ENCODE data around the gene NADK2. TPM values are rescaled to one million over a fixed set of nuclear protein-coding genes. Genes with fewer than 3 reads are reported as not detected.

Gene NADK2
- total and polyA plus RNA-seq, 4 donors: 73.6 to 178 (median 88.0) TPM

DNA sequence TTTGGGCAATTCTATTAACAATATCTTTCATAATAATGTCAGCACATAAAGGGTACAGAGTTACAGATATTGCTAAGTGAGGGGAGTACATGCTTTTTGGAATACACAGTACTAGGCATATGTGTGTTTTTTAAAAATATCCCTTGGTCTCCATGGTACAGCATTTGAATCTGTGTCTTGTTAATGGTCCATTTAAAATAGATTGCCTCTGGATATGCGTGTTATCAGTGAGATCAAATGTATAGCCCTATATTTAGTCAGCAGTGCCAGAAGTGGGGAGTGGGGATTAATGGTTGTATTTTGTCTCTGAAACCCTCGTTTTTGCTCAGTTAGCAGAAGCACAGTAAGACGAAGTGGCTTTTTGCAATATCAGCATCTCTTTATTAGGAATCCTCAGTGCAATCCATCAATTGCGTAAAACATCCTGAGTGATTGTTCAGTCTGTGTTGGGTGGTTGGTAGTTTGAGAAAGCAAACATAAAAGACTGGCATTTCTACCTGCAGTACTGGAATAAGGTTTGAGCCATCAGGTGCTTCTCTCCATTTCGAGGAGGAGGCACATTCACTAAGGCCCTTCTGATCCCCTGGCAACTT, 70.8 kb downstream of the NADK2 start:
- DNase-seq (ENCODE audit: low spot score): no peak
- Histone ChIP-seq H3K4me1 (ENCODE audit: control insufficient read depth in 4 of 4, insufficient read depth in 4 of 4, low read length in 3 of 4) (peaks cover 3 to 36% (median 22%) of the 10 kb centered on the region in 4 donors), H3K4me3 (ENCODE audit: low read depth in 1 of 3, low read length in 3 of 3) (no peak overlapping the region), H3K9ac (ENCODE audit: low read depth in 1 of 2, low read length in 2 of 2) (no peak overlapping the region), H3K27ac (ENCODE audit: low read depth in 1 of 2, low read length in 2 of 2) (no peak overlapping the region), H3K9me3 (ENCODE audit: control insufficient read depth in 4 of 4, low read length in 3 of 4) (no peaks in the 10 kb centered on the region), H3K27me3 (ENCODE audit: control insufficient read depth in 4 of 4, insufficient read depth in 4 of 4, low read length in 3 of 4) (no peaks in the 10 kb centered on the region), H3K36me3 (ENCODE audit: control insufficient read depth in 4 of 4, insufficient read depth in 3 of 4, low read depth in 1 of 4, low read length in 3 of 4) (peaks cover 4 to 33% (median 29%) of the 10 kb centered on the region in 4 donors)
- TF ChIP-seq RXRA (IDR thresholded peaks at IDR 0.05) (no peak), ATF3 (IDR thresholded peaks at IDR 0.05) (peak; percentile 19), RAD21 (IDR thresholded peaks at IDR 0.05) (peak in 1 of 2 donors; percentile 32)
- TF ChIP-seq, protein P1, sequence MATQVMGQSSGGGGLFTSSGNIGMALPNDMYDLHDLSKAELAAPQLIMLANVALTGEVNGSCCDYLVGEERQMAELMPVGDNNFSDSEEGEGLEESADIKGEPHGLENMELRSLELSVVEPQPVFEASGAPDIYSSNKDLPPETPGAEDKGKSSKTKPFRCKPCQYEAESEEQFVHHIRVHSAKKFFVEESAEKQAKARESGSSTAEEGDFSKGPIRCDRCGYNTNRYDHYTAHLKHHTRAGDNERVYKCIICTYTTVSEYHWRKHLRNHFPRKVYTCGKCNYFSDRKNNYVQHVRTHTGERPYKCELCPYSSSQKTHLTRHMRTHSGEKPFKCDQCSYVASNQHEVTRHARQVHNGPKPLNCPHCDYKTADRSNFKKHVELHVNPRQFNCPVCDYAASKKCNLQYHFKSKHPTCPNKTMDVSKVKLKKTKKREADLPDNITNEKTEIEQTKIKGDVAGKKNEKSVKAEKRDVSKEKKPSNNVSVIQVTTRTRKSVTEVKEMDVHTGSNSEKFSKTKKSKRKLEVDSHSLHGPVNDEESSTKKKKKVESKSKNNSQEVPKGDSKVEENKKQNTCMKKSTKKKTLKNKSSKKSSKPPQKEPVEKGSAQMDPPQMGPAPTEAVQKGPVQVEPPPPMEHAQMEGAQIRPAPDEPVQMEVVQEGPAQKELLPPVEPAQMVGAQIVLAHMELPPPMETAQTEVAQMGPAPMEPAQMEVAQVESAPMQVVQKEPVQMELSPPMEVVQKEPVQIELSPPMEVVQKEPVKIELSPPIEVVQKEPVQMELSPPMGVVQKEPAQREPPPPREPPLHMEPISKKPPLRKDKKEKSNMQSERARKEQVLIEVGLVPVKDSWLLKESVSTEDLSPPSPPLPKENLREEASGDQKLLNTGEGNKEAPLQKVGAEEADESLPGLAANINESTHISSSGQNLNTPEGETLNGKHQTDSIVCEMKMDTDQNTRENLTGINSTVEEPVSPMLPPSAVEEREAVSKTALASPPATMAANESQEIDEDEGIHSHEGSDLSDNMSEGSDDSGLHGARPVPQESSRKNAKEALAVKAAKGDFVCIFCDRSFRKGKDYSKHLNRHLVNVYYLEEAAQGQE (IDR thresholded peaks at IDR 0.05): no peak
- WGBS: 53% methylated on average over 5 of the region's 5 CpGs

DNA sequence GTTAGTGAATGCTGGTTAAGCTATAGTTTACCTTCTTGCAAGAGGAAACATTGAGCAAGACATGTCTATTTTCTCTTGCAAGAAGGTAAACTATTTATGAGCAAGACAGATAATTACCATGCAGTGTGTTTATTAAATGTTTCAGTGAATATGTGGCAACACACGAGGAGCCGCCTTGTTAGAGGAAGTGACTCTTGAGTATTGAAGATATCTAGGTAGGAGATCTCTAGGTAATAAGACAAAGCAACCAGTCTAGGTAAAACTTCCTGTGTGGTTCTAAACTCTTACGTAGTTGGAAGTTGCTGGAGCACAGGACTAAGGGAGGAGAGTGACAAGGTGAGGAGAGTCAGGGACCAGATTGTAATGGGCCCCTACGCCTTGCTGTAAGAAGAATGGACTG, 73.0 kb downstream of the NADK2 start:
- no peak for TF ChIP-seq HNF4A (conservative IDR thresholded peaks at IDR 0.05)

GRCh38 chr5:36164461-36164860, 77.3 kb downstream of the NADK2 start:
- H3K4me3 ChIP-seq (ENCODE audit: low read depth in 1 of 3, low read length in 3 of 3): no peak overlapping the region
- WGBS: 96% methylated on average over 4 of the region's 4 CpGs
- H3K9ac ChIP-seq (ENCODE audit: low read depth in 1 of 2, low read length in 2 of 2): no peak overlapping the region
- no peaks in the 10 kb centered on the region for H3K9me3 ChIP-seq (ENCODE audit: control insufficient read depth in 4 of 4, low read length in 3 of 4)
- peaks cover 0 to 20% (median 13%) of the 10 kb centered on the region in 4 donors for H3K4me1 ChIP-seq (ENCODE audit: control insufficient read depth in 4 of 4, insufficient read depth in 4 of 4, low read length in 3 of 4)
- no peak overlapping the region for H3K27ac ChIP-seq (ENCODE audit: low read depth in 1 of 2, low read length in 2 of 2)
- H3K27me3 ChIP-seq (ENCODE audit: control insufficient read depth in 4 of 4, insufficient read depth in 4 of 4, low read length in 3 of 4): no peaks in the 10 kb centered on the region
- peaks cover 3 to 40% (median 29%) of the 10 kb centered on the region in 4 donors for H3K36me3 ChIP-seq (ENCODE audit: control insufficient read depth in 4 of 4, insufficient read depth in 3 of 4, low read depth in 1 of 4, low read length in 3 of 4)
- DNase-seq (ENCODE audit: low spot score): no peak
- no peak for TF ChIP-seq TAF1 (conservative IDR thresholded peaks at IDR 0.05)
- no peak for TF ChIP-seq JUND (IDR thresholded peaks at IDR 0.05)
- no peak for TF ChIP-seq YY1 (IDR thresholded peaks at IDR 0.05)
- no peak for TF ChIP-seq HNF4A (conservative IDR thresholded peaks at IDR 0.05)
- no peak for TF ChIP-seq RXRA (IDR thresholded peaks at IDR 0.05)
- no peak for TF ChIP-seq ZBTB33 (IDR thresholded peaks at IDR 0.05)
- no peak for TF ChIP-seq NR2F2 (IDR thresholded peaks at IDR 0.05)
- no peak for TF ChIP-seq MAX (IDR thresholded peaks at IDR 0.05)
- TF ChIP-seq, protein P1 (IDR thresholded peaks at IDR 0.05): no peak
- TF ChIP-seq EGR1 (IDR thresholded peaks at IDR 0.05; ENCODE audit: low read depth in 2 of 2): no peak
- TF ChIP-seq FOXA1 (IDR thresholded peaks at IDR 0.05): no peak
- no peak for TF ChIP-seq SP1 (IDR thresholded peaks at IDR 0.05)
- TF ChIP-seq, protein P2, sequence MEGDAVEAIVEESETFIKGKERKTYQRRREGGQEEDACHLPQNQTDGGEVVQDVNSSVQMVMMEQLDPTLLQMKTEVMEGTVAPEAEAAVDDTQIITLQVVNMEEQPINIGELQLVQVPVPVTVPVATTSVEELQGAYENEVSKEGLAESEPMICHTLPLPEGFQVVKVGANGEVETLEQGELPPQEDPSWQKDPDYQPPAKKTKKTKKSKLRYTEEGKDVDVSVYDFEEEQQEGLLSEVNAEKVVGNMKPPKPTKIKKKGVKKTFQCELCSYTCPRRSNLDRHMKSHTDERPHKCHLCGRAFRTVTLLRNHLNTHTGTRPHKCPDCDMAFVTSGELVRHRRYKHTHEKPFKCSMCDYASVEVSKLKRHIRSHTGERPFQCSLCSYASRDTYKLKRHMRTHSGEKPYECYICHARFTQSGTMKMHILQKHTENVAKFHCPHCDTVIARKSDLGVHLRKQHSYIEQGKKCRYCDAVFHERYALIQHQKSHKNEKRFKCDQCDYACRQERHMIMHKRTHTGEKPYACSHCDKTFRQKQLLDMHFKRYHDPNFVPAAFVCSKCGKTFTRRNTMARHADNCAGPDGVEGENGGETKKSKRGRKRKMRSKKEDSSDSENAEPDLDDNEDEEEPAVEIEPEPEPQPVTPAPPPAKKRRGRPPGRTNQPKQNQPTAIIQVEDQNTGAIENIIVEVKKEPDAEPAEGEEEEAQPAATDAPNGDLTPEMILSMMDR (IDR thresholded peaks at IDR 0.05; ENCODE audit: low read depth, low read length, missing input control): no peak
- TF ChIP-seq HNF4G (IDR thresholded peaks at IDR 0.05): no peak

More for the DNA sequence above, 73.0 kb downstream of the NADK2 start:
- Histone ChIP-seq H3K27ac (ENCODE audit: low read depth in 1 of 2, low read length in 2 of 2) (no peak overlapping the region), H3K4me1 (ENCODE audit: control insufficient read depth in 4 of 4, insufficient read depth in 4 of 4, low read length in 3 of 4) (peaks cover under 1 to 15% (median 8%) of the 10 kb centered on the region in 4 donors), H3K9me3 (ENCODE audit: control insufficient read depth in 4 of 4, low read length in 3 of 4) (no peaks in the 10 kb centered on the region), H3K9ac (ENCODE audit: low read depth in 1 of 2, low read length in 2 of 2) (no peak overlapping the region), H3K27me3 (ENCODE audit: control insufficient read depth in 4 of 4, insufficient read depth in 4 of 4, low read length in 3 of 4) (no peaks in the 10 kb centered on the region), H3K36me3 (ENCODE audit: control insufficient read depth in 4 of 4, insufficient read depth in 3 of 4, low read depth in 1 of 4, low read length in 3 of 4) (peaks cover 4 to 48% (median 38%) of the 10 kb centered on the region in 4 donors), H3K4me3 (ENCODE audit: low read depth in 1 of 3, low read length in 3 of 3) (no peak overlapping the region)
- DNase-seq (ENCODE audit: low spot score): no peak
- WGBS: 88% methylated on average over 4 of the region's 4 CpGs
